HG03378 (cell line): ENCODE measurements around the gene DRAM2.
"Not testable (repeated sequence)": the region's sequence is repeated elsewhere in the genome, so short reads cannot be mapped to it uniquely, and the experiment has no call there.

Source experiments
- ATAC-seq: cut with Tn5 transposase; IDR thresholded peaks from one replicate; pipeline ENCODE4 v1.9.1; 2021; ENCODE audit warnings: mild to moderate bottlenecking, moderate library complexity; ENCODE audit not compliant: unreplicated experiment

DRAM2 gene

DNA sequence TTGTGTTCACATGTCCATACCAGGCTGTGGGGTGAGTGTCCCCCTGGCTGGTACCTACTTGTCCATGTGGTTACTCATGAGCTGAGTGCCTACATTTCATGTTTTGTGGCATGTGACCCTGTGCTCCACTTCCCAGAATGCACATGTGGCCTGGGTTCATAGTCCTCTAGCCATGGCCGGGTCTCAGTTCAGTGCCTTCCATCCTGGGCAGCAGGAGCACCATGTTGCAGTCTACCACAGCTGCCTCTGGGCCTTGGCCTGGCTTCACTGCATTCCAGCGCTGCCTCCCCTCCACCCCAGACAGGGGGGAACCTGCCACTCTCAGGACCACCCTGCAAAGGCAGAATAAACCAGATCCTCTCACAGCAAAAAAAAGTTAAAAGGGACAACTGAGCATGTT, 5.6 kb upstream of the DRAM2 start:
- no peak for ATAC-seq

DNA sequence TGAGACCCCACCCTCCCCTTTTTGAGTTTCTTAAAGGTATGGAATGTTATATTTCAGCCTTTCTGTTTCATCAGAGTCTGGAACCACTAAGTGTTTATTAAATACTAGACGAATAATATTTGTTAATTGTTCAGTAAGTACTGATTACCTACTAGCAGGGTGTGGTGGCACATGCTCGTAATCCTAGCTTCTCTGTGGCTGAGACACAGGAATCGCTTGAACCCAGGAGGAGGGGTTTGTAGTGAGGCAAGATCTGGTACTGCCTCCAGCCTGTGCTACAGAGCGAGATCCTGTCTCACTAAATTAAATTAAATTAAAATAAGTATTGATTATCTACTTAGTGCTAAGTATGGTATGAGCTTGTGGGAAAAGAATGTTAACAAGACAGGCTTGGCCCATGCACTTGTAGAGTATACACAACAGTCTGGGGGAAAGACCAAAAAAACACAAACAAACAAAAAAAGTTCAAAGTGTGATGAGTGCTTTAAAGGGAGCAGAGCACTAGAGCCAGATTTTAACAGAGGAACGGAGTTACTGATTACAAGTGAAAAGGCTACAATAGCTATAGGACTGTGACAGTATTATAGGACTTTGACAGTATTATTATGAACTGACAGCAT, 2.6 kb upstream of the DRAM2 start:
- no peak for ATAC-seq

DNA sequence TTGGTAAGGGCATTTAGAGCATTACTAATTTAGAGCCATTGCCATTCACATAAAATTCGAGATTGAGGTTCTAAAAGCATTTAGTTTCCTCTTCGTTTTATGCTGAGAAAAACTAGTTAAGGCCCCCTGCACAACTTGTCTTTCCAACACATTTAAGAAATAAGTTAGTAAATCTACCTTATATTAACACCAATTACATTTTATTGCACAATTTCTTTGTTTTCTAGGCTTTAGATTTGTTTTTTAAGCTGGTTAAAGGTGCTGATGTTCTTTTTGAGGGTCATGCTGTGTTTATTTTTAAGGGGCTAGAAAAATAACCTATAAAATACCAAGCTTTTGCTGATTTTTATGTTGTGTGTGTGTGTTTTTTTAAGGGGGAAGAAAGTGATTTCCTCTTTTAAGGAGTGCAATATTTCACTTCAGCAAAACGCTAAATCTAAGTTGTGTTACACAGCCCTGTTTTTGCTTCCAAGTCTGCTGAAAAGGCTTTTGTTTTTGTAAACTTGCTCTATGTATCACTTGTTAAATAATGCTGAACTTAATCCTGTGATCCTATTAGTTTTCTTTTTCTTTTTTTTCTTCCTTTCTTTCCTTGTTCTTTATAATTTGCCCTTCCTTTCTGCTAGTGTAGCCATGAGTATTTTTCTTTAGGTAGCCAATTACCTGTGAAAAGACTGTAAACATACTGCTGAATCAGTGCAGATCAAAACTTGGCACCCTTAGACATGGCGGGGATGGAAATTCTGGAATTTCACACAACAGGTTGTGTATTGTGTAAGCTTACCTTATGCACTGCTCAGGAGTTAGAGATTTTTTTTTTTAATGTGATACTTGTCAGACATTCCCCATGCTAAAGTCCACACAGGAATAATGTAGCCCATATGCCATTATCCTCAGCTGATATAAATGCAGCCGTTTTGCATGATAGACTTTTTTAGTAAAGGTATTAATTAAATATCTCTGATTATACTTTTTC, 1.6 kb upstream of the DRAM2 start:
- ATAC-seq = no peak

DNA sequence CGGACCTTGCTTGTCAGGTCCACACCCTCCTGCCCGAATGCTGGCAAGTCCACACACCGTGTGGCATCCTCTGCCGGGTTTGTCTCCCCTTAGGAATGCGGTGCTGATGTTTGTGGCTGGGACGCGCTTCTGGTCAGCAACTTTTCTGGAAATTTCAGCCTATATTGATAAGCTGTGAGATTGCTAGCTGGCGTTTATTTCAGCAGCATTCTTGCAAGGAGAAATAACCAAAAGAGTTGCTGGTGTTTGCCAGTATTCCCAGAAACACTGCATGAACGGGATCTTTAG, 731 bp upstream of the DRAM2 start:
- ATAC-seq = no peak

DNA sequence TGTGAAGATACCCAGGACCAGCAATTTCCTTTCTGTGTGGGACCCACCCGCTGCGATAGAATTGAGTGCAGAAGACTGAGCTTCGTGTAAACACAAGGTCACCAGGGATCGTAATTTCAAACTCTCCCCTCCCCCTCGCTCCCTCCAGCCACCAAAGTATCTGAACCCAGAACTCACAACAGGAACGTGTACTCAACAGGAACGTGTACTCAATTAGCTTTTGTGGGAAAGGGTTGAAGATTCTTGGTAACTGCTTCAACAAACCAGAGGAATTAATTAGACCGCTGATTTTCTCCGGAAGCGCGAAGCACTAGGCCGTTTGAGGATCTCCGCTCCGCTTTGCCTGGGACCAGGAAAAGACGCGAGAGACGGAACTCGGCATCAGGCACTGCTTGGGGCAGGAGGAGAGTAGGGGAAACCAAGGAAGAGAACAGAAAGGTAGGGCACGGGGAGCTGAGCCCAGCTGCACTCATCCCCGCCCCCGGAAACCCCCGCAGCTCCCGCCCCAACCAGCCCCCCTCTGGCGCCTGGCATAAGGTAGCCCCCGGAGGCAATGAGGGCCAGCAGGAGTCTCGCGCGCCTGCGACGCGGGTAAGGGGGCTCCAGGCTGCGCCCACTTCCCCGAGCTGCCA, 453 bp downstream of the DRAM2 start:
- peak; percentile 18 for ATAC-seq

DNA sequence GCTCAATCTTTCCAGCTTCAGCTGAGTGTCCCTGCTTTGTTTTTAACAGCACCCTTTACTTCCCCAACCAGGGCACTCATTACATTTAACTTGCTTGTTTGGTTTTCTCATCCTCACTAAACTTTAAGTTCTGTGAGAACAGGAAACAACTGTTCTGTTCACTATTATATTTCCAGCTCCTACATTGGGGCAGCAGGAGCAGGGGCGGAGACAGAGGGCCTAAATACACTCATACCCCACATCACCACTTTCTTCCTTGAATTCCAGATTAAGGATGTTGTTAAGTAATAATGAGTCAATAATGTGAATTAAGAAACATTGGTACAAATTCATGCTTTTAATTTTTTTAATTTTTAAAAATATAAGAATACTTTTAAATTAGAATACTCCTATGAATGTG, 6.0 kb downstream of the DRAM2 start:
- no peak for ATAC-seq

DNA sequence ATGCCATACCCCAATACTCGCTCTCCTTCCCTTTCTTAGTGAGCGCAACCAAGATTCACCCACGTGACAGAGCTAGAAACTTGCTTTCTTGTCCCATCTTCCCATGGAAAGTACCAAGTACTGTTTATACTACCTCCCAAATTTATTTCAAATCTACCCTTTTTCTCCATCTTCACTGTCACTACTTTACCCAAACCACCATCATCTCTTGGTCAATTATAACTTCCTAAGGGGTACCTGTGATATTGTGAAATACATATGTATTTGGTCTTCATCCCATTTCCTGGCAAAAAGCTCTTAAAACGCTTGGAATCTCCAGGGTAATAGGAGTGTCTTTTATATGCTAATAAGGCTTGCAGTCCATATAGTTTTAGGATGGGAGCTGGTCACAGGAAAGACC, 8.2 kb downstream of the DRAM2 start:
- ATAC-seq = no peak

DNA sequence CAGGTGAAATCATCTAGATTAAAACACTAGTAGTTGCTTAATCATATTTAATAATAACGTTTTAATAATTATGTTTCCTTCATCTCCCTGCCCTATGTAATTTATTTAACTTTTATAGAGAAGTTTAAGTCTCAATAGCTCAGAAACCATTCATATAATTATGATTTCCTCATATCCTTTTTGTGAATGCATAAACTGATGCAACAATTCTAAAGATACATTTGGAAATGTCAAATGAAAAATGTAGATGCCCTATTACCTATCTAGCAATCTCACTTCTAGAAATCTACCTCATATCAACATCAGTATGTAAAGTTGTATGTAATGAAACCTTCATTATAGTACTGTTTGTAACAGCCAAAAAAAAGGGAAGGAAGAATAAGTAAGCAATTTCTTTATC, 10.5 kb downstream of the DRAM2 start:
- no peak for ATAC-seq

DNA sequence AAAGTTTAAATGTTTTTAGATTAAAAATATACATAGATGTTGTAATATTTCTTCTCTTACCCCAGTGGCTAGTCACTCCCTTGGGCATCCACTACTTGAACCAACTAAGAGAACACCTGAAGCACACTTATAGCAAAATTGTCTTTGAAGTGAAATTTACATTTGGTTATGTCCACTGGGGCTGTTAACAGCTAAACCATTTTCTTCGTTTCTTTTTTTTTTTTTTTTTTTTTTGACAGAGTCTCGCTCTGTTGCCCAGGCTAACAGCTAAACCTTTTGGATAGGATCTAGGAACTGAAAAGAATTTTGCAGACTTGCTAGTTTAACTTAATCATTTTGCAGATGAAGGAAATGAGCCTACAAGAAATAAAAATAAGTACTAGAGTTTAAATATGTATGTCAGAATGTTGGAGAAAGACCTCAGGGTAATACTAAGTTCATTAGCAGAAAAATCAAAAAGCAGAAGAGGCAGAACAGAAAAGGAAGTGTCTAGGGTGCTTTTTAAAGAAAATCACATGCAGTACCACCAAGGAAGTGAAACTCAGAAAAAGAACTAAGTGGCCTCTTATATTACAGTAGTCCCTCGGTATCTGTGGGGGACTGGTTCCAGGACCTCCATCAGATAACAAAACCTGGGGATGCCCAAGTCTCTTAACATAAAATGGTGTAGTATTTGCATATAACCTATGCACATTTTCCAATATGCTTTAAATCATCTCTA, 11.8 kb downstream of the DRAM2 start:
- ATAC-seq = peak; percentile 86

DNA sequence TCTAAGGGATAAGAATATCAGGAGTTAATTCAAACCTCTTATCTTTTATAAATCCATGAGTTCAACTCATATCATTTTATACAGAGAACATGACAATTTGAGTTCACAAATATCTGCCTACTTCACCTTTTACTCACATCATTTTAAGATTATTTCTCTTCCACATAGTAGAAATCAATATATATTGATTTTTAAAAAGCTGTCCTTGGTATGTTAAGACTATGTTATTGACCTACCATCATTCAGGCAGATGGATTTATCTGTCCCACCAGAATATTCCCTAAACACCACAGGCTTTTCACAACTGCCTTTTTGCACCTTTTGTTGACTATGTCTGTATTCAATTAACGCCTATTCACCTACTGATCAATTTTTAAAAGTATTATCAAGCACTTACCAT, 13.5 kb downstream of the DRAM2 start:
- no peak for ATAC-seq

DNA sequence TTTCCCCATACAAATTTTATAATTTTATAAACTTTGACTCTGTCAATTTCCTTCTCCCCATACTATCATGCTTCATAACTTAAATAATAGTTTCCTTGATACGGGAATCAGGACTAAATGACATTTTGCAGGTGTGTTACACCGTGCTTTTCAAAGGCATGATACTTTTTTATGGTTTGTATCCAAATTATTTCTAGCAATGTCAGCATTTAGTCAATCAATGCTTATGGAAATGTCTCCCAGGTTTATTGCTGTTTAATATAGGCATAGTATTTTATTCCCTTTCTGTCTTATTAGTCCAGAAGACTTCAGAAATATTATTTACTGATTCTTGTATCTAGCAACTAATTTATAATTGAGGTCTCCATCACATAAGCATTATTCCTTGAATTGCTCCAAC, 23.4 kb downstream of the DRAM2 start:
- ATAC-seq = no peak

DNA sequence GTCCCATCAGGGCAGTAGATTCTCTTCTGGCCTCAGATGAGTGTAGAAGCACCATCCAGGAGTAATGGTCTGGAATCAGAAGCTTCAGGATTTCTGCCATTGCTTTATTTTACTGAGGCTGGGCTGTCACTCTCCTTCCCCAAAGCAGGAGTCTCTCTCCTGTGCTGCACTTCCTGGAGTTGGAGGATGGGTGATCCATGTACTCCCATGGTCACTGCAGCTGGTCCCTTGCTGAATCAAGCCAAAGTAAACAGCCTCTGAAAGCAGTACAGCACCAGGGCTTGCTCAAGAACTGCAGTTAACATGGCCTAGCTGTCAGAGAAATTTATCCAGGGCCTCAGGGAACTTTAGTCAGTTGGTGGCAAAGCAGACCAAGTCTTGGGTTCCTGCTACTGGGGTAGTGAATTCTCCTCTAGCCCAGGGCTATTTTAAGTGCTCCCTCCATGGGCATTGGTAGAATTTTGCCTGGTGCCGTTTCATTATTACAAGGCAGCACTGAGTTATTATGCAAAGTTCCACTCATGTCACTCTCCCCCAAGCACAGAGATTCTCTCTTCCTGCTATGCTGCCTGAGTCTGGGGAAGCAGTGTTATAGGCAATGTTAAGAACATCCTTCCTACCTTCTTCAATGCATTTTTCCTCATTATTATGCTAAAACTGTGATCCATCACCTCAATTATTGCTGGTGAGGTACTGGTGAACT, 29.5 kb downstream of the DRAM2 start:
- no peak for ATAC-seq

DNA sequence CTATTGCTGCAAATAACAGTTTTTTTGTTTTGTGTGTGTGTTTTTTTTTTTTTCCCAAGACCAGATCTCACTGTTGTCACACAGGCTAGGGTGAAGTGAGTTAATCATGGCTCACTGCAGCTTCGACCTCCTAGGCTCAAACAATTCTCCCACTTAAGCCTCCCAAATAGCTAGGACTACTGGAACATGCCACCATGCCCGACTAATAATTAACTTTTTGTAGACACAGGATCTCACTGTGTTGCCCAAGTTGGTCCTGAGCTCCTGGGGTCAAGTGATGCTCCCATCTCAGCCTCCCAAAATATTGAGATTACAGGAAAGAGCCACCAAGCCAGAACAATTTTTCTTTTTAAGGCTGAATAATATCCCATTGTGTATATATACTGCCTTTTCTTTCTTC, 34.9 kb downstream of the DRAM2 start:
- ATAC-seq = no peak

DNA sequence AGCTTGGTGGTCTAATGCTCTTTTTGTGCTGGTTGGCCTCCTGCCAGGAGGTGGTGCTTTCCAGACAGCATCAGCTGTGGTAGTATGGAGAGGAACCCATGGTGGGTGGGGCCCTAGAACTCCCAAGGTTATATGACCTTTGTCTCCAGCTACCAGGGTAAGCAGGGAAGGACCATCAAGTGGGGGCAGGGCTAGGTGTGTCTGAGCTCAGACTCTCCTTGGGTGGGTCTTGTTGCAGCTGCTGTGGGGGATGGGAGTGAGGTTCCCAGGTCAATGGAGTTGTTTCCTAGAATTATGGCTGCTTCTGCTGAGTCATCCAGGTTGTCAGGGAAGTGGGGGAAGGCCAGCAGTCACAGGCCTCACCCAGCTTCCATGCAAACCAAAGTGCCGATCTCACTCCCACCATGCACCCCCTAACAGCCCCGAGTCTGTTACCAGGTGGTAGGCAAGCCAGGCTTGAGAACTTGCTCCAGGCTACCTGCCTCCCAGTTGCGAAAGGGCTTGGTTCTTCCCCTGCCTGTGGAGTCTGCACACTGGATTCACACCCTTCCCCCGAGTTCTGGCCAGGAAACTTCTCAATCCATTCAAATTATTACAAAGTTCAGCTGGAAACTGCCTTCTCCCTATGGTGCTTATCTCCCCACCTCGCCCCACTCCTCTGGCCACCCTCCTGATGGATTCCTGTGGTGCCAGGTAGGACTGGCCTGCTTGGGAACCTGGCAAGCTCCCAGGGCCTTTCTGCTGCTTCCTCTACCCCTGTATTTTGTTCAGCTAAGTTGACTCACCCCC, 37.8 kb downstream of the DRAM2 start:
- ATAC-seq = no peak

DNA sequence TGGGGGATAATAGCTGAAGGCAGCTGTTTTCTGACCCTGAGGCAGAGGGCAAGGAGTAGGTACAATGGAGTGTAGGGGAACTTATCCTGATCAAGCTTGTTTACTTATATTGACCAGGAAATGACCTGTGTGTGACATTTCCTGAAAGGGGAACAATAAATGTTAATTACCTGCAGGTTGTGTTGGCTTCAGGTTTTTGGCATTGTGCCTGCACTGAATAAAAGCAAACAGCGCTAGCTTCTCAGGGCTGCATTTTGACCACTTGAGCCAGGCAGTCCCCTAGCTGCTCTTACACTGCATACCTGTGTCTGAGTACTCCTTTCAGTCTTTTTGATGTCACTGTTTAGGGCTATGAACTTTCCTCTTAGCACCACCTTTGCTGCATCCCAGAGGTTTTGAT, 40.6 kb downstream of the DRAM2 start:
- ATAC-seq = no peak

DNA sequence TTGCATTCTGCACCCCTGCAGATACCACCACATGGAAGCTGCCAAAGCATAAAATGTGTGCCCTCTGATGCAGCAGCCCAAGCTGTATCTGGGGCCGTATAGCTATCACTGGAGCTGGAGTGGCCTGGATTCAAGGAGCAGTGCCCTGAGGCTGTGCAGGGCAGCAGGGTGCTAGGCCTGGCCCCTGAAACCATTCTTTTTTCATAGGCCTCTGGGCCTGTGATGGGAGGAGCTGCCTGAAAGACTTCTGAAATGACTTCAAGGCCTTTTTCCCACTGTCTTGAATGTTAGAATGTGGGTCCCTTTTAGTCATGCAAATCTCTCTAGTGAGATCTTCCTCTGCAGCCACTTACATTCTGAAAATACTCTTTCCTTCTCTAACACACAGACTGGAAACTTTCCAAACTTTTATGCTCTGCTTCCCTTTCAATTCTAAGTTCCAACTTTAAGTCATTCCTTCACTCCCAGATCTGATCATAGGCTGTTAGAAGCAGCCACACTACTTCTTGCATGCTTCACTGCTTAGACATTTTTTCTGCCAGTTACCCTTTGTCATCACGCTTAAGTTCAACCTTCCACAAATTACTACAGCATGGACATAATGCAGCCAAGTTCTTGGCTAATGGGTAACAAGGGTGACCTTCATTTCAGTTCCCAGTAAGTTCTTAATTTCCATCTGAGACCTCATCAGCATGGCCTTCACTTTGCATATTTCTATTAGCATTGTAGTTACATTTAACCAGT, 42.4 kb downstream of the DRAM2 start:
- no peak for ATAC-seq

DNA sequence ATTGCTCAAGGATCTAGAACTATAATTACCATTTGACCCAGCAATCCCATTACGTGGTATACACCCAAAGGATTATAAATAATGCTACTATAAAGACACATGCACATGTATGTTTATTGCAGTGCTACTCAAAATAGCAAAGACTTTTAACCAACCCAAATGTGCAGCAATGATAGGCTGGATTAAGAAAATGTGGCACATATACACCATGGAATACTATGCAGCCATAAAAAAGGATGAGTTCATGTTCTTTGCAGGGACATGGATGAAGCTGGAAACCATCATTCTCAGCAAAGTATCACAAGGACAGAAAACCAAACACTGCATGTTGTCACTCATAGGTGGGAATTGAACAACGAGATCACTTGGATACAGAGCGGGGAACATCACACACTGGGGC, 44.5 kb downstream of the DRAM2 start:
- not testable (repeated sequence) for ATAC-seq

DNA sequence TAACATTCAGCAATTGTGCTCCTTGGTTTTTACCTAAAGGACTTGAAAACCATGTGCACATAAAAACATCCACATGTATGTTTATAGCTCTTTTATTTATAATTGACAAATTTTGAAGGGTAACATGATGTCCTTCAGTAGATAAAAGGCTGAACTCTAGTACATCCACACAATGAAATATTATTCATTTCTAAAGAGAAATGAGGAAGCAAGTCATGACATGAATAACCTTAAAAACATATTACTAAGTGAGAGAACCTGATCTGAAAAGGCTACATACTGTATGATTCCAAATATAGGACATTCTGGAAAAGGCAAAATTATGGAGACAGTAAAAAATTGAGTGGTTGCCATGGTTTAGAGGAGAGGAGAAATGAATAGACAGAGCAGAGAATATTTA, 50.3 kb downstream of the DRAM2 start:
- no peak for ATAC-seq

DNA sequence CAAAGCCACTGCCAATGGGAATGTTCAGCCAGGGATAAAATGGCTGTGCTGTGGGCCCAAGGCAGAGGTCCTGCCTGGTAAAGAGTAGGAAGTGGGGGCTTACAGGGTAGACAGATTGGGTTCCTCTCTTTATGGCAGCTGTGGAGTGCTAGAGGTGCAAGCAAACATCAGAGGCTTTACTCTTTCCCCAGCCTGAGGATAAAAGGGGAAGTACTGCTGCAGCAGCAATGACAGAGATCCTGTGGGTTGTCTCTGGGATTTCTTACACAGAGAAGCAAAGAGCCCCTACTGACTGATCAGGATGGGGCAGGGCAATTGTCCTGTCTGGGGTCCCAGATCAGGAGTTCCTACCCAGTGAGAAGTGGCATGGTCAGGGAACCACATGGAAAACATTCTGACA, 54.2 kb downstream of the DRAM2 start:
- no peak for ATAC-seq
